ENCODE data around the gene PPY.
"Not testable (repeated sequence)": the region's sequence is repeated elsewhere in the genome, so short reads cannot be mapped to it uniquely, and the experiment has no call there.

PPY gene

DNA sequence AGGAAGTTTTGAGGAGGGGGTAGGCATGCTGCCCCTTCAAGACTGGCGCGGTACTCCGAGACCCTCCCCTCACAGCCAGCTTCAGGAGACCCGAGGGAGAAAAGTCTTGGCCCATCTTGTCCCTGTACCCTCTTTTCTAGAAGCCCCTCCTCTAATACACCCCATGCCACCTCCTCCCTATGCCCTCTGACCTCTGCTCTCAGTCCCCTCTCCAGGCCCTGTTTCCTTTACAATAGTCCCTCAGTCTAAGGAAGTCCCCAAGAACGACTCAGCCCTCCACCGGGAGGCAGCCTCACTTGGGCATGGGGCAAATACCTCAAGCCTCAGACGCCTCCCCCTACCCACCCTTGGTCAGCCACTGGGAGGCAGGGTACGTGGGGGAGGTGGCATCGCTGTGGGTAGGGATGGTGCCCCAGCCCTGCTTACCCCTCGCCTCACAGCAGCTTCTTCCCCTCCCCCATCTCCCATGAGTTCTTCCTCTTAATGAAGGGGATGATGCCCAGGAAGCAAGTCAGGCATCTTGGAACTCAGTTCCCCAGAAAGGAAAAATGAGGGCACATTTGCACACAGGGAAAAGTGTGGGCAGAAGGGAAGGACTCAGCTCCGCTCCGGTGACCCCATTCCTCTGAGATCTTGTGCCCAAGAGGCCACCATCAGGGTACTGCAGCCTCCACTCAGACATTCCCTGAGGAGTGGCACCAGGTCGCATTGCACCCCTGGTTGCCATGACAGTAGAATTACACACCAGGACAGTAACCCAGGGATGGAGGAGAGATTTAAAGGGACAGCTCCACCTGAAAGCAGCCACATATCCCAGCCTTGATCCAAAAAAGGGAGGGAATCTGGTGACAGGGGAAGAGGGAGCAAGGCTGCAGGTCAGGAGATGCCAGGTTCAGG is 41.2 kb downstream of the PPY start:
- DNase-seq = no peak
- peaks cover 2% of the 10 kb centered on the region for H3K36me3 Mint-ChIP-seq (ENCODE audit: low read depth)
- peaks cover 66% of the 10 kb centered on the region for H3K4me1 Mint-ChIP-seq
- H3K9me3 Mint-ChIP-seq = no peaks in the 10 kb centered on the region
- no peak for TF ChIP-seq CTCF (IDR thresholded peaks at IDR 0.05)
- H3K27ac Mint-ChIP-seq = no peak overlapping the region
- H3K4me3 Mint-ChIP-seq = peak overlapping the region; percentile 76
- H3K27me3 Mint-ChIP-seq (ENCODE audit: low read depth, poor library complexity) = peaks cover 4% of the 10 kb centered on the region

- Mint-ChIP-seq H3K9me3 (no peaks in the 10 kb centered on the region), H3K36me3 (ENCODE audit: low read depth) (peaks cover 8% of the 10 kb centered on the region), H3K4me1 (peaks cover 58% of the 10 kb centered on the region), H3K27ac (no peak overlapping the region), H3K4me3 (peak overlapping the region; percentile 76), H3K27me3 (ENCODE audit: low read depth, poor library complexity) (peaks cover 4% of the 10 kb centered on the region)
- no peak for TF ChIP-seq CTCF (IDR thresholded peaks at IDR 0.05)
- DNase-seq = peak; percentile 96
Measured at GRCh38 chr17:43900183-43900857, 42.0 kb downstream of the PPY start.

DNA sequence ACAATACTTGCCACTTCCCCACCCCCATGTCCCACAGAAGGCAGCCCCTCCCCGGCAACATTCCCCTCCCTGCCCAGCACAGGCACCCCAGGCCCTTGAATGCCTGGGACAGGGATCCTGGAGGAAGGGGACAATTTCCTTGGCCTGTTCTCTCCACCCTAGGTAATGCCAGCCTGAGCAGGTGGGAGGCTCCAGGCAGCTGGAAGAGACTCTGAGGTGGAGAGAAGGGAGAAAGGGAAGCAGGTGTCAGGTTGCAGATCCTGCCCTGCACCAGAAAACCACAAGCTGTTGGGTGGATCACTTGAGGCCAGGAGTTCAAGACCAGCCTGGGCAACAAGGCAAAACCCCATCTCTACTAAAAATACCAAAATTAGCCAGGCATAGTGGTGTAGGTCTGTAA is 43.8 kb downstream of the PPY start:
- peaks cover 8% of the 10 kb centered on the region for H3K36me3 Mint-ChIP-seq (ENCODE audit: low read depth)
- DNase-seq = no peak
- no peak overlapping the region for H3K27ac Mint-ChIP-seq
- peak overlapping the region; percentile 18 for H3K4me3 Mint-ChIP-seq
- H3K4me1 Mint-ChIP-seq = peaks cover 44% of the 10 kb centered on the region
- TF ChIP-seq CTCF (IDR thresholded peaks at IDR 0.05) = no peak
- H3K27me3 Mint-ChIP-seq (ENCODE audit: low read depth, poor library complexity) = peaks cover 4% of the 10 kb centered on the region
- H3K9me3 Mint-ChIP-seq = no peaks in the 10 kb centered on the region

DNA sequence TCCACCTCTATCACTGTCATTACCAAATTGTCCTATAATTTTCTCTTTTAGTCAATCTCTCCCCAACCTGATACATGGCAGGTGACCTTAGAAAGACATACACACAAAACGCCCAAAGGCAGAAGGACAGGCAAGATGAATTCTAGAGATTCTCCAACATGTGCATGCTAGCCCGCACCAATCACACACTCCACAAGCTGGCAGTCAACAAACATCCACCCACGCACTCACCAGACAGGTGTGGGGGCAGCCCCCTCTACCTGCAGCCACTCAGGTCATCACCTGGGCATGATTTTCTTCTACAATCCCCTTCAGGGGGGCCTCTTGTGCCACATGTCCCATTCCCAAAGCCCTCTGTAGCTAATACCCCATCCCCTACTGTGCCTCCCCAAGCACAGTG is 44.4 kb downstream of the PPY start:
- Mint-ChIP-seq H3K36me3 (ENCODE audit: low read depth) (peaks cover 8% of the 10 kb centered on the region), H3K27me3 (ENCODE audit: low read depth, poor library complexity) (peaks cover 4% of the 10 kb centered on the region), H3K9me3 (no peaks in the 10 kb centered on the region), H3K27ac (peak overlapping the region; percentile 75), H3K4me1 (peaks cover 44% of the 10 kb centered on the region), H3K4me3 (no peak overlapping the region)
- no peak for TF ChIP-seq CTCF (IDR thresholded peaks at IDR 0.05)
- DNase-seq = no peak

- peaks cover 24% of the 10 kb centered on the region for H3K36me3 Mint-ChIP-seq (ENCODE audit: low read depth)
- DNase-seq, H3K27ac Mint-ChIP-seq: not testable (repeated sequence)
Measured at GRCh38 chr17:43894494-43894893, 47.8 kb downstream of the PPY start.

GRCh38 chr17:43892647-43892952 is 49.7 kb downstream of the PPY start:
- no peak overlapping the region for H3K27ac Mint-ChIP-seq
- H3K36me3 Mint-ChIP-seq (ENCODE audit: low read depth) = peaks cover 37% of the 10 kb centered on the region

More at GRCh38 chr17:43894494-43894893, 47.8 kb downstream of the PPY start:
- H3K4me3 Mint-ChIP-seq; H3K9me3 Mint-ChIP-seq; H3K27me3 Mint-ChIP-seq (ENCODE audit: low read depth, poor library complexity): not testable (repeated sequence)
- H3K4me1 Mint-ChIP-seq = peaks cover 12% of the 10 kb centered on the region

More at GRCh38 chr17:43892647-43892952, 49.7 kb downstream of the PPY start:
- H3K4me3 Mint-ChIP-seq = no peak overlapping the region
- H3K4me1 Mint-ChIP-seq = peaks cover 2% of the 10 kb centered on the region
- no peak for TF ChIP-seq CTCF (IDR thresholded peaks at IDR 0.05)
- H3K9me3 Mint-ChIP-seq = no peaks in the 10 kb centered on the region
- peaks cover 4% of the 10 kb centered on the region for H3K27me3 Mint-ChIP-seq (ENCODE audit: low read depth, poor library complexity)
- no peak for DNase-seq

All from nephron progenitor cell (in vitro differentiated cells).